H9 (cell line): ENCODE results near the gene TSGA10. TPM values are rescaled to one million over a fixed set of nuclear protein-coding genes. Genes with fewer than 3 reads are reported as not detected.
"Not testable (repeated sequence)": the region's sequence is repeated elsewhere in the genome, so short reads cannot be mapped to it uniquely, and the experiment has no call there.

Experiments
- DNase-seq: peaks from one replicate; pipeline ENCODE4 v3.0.0-alpha.2; 2017
- H2AFZ ChIP-seq: one replicate; pipeline ENCODE4 v1.6.1; 2013; ENCODE audit warnings: mild to moderate bottlenecking, low read length, control low read depth, moderate library complexity
- H2AK5ac ChIP-seq: 2 replicates; pipeline ENCODE4 v1.6.1; 2013; ENCODE audit warnings: low read length, control low read depth, mixed read lengths; ENCODE audit not compliant: insufficient read length
- H2BK120ac ChIP-seq: one replicate; pipeline ENCODE4 v1.6.1; 2013; ENCODE audit warnings: low read depth, mild to moderate bottlenecking, low read length, control low read depth, inconsistent platforms; ENCODE audit not compliant: poor library complexity, severe bottlenecking
- H2BK12ac ChIP-seq: 2 replicates; pipeline ENCODE4 v1.6.1; 2013; ENCODE audit warnings: low read length, control low read depth, mixed read lengths, low read depth; ENCODE audit not compliant: insufficient read length
- H2BK15ac ChIP-seq: 2 replicates; pipeline ENCODE4 v1.6.1; 2013; ENCODE audit warnings: low read depth, low read length, control low read depth
- H2BK20ac ChIP-seq: one replicate; pipeline ENCODE4 v1.6.1; 2013; ENCODE audit warnings: low read depth, mild to moderate bottlenecking, low read length, control low read depth, inconsistent platforms; ENCODE audit not compliant: poor library complexity, severe bottlenecking
- H2BK5ac ChIP-seq: 2 replicates; pipeline ENCODE4 v1.6.1; 2013; ENCODE audit warnings: low read length, control low read depth, mixed read lengths; ENCODE audit not compliant: insufficient read length
- H3K14ac ChIP-seq: 2 replicates; pipeline ENCODE4 v1.6.1; 2013; ENCODE audit warnings: low read length, control low read depth; ENCODE audit not compliant: insufficient read depth
- H3K18ac ChIP-seq: 2 replicates; pipeline ENCODE4 v1.6.1; 2013; ENCODE audit warnings: low read depth, mild to moderate bottlenecking, mixed read lengths, low read length, control low read depth; ENCODE audit not compliant: insufficient read length
- H3K23ac ChIP-seq: 2 replicates; pipeline ENCODE4 v1.6.1; 2013; ENCODE audit warnings: low read length, control low read depth, mixed read lengths, low read depth; ENCODE audit not compliant: insufficient read length
- H3K23me2 ChIP-seq: 2 replicates; pipeline ENCODE4 v1.6.1; 2013; ENCODE audit warnings: low read depth, mild to moderate bottlenecking, mixed read lengths, low read length, control low read depth; ENCODE audit not compliant: insufficient read length, poor library complexity, severe bottlenecking
- H3K27ac ChIP-seq: 2 replicates; pipeline ENCODE4 v1.5.1; 2013; ENCODE audit warnings: low read length, control low read depth, mixed read lengths, low read depth; ENCODE audit not compliant: insufficient read length
- H3K27me3 ChIP-seq: 2 replicates; pipeline ENCODE4 v1.6.1; 2013; ENCODE audit warnings: low read length, control low read depth, inconsistent platforms; ENCODE audit not compliant: insufficient read depth
- H3K4ac ChIP-seq: 2 replicates; pipeline ENCODE4 v1.6.1; 2013; ENCODE audit warnings: low read depth, mild to moderate bottlenecking, control low read depth, inconsistent platforms, low read length, moderate library complexity
- H3K4me1 ChIP-seq: 2 replicates; pipeline ENCODE4 v1.6.1; 2013; ENCODE audit warnings: low read length, control low read depth, inconsistent platforms; ENCODE audit not compliant: insufficient read depth
- H3K4me2 ChIP-seq: 2 replicates; pipeline ENCODE4 v1.6.1; 2013; ENCODE audit warnings: low read length, control low read depth, mixed read lengths; ENCODE audit not compliant: insufficient read length, insufficient read depth
- H3K56ac ChIP-seq: 2 replicates; pipeline ENCODE4 v1.6.1; 2013; ENCODE audit warnings: low read depth, mild to moderate bottlenecking, mixed read lengths, low read length, control low read depth; ENCODE audit not compliant: insufficient read length
- H3K79me1 ChIP-seq: 2 replicates; pipeline ENCODE4 v1.6.1; 2013; ENCODE audit warnings: low read depth, mild to moderate bottlenecking, moderate library complexity, low read length, control low read depth, inconsistent platforms; ENCODE audit not compliant: insufficient read depth, poor library complexity, severe bottlenecking
- H3K79me2 ChIP-seq: 2 replicates; pipeline ENCODE4 v1.6.1; 2013; ENCODE audit warnings: low read length, control low read depth, inconsistent platforms; ENCODE audit not compliant: insufficient read depth
- H3K9ac ChIP-seq: 2 replicates; pipeline ENCODE4 v1.6.1; 2013; ENCODE audit warnings: low read length, control low read depth, mixed read lengths; ENCODE audit not compliant: insufficient read length; ENCODE audit errors: extremely low read depth
- H3K9me3 ChIP-seq: one replicate; pipeline ENCODE4 v1.6.1; 2013; ENCODE audit warnings: low read depth, low read length, inconsistent platforms; ENCODE audit not compliant: control insufficient read depth
- H3T11ph ChIP-seq: one replicate; pipeline ENCODE4 v1.6.1; 2013; ENCODE audit warnings: mild to moderate bottlenecking, low read length, control low read depth, inconsistent platforms
- H4K20me1 ChIP-seq: one replicate; pipeline ENCODE4 v1.6.1; 2013; ENCODE audit not compliant: control insufficient read depth, insufficient read length, insufficient read depth
- H4K5ac ChIP-seq: 2 replicates; pipeline ENCODE4 v1.6.1; 2013; ENCODE audit warnings: low read depth, mild to moderate bottlenecking, mixed read lengths, low read length, control low read depth; ENCODE audit not compliant: insufficient read length
- H4K8ac ChIP-seq: replicated peaks from 2 replicates; pipeline ENCODE4 v1.6.1; 2013; ENCODE audit warnings: low read length, control low read depth, mixed read lengths, low read depth; ENCODE audit not compliant: insufficient read length
- H4K91ac ChIP-seq: 2 replicates; pipeline ENCODE4 v1.6.1; 2013; ENCODE audit warnings: low read depth, mild to moderate bottlenecking, moderate library complexity, mixed read lengths, low read length, control low read depth; ENCODE audit not compliant: insufficient read length
- H3K27ac Mint-ChIP-seq, 3 experiments: 2 replicates in 2 of 3; 3 replicates in 1 of 3; pipeline ENCODE4 v1.8.0; 2020 to 2021; ENCODE audit warnings: mixed read lengths in 3 of 3, mild to moderate bottlenecking in 1 of 3, moderate library complexity in 1 of 3
- H3K27me3 Mint-ChIP-seq: 2 replicates; pipeline ENCODE4 v1.8.0; 2021; ENCODE audit warnings: low read depth, mild to moderate bottlenecking, moderate library complexity, mixed read lengths
- H3K36me3 Mint-ChIP-seq, 3 experiments: 2 replicates in 2 of 3; 3 replicates in 1 of 3; pipeline ENCODE4 v1.8.0; 2020 to 2021; ENCODE audit warnings: low read depth in 3 of 3, mixed read lengths in 3 of 3; ENCODE audit not compliant: insufficient read depth in 1 of 3
- H3K4me1 Mint-ChIP-seq, 2 experiments: 2 replicates each; pipeline ENCODE4 v1.8.0; 2020; ENCODE audit warnings: mixed read lengths in 2 of 2
- H3K4me3 Mint-ChIP-seq, 2 experiments: 2 replicates in 1 of 2; 3 replicates in 1 of 2; pipeline ENCODE4 v1.8.0; 2020 to 2021; ENCODE audit warnings: mild to moderate bottlenecking in 2 of 2, mixed read lengths in 2 of 2, moderate library complexity in 1 of 2
- H3K9me3 Mint-ChIP-seq, 2 experiments: 2 replicates in 1 of 2; 3 replicates in 1 of 2; pipeline ENCODE4 v1.8.0; 2020; ENCODE audit warnings: mild to moderate bottlenecking in 2 of 2, mixed read lengths in 2 of 2, moderate library complexity in 1 of 2
- CTCF ChIP-seq: fragments of 200-600 bp; sonication (generic); conservative IDR thresholded peaks from 3 replicates; pipeline ENCODE4 v1.8.0; 2021; ENCODE audit warnings: antibody characterized with exemption, mild to moderate bottlenecking
- WGBS: extraction: QIAGEN DNeasy Blood & Tissue Kit; methylation state at CpG from one replicate; pipeline ENCODE4 v1.1.7; 2013; ENCODE audit warnings: missing lambda C conversion rate, low lambda C conversion rate, mixed read lengths; ENCODE audit not compliant: insufficient read length; ENCODE audit errors: extremely low coverage; 5-methylcytosine and 5-hydroxymethylcytosine counted together
- total RNA-seq: library from RNA; stranded (reverse); gene quantifications from 2 replicates; pipeline ENCODE4 v1.2.1, GENCODE V29; 2021

The TSGA10 gene
- total RNA-seq, 1 experiment from 2014 or later: 6.3 TPM

- H3K9me3 ChIP-seq: no peaks in the 10 kb centered on the region
- no peak overlapping the region for H3K4me3 Mint-ChIP-seq
- no peak overlapping the region for H3K56ac ChIP-seq
- no peak for DNase-seq
- no peak overlapping the region for H3K23ac ChIP-seq
- no peak overlapping the region for H3K27ac ChIP-seq
- peaks cover 47 to 58% of the 10 kb centered on the region in 2 experiments for H3K9me3 Mint-ChIP-seq
- no peak overlapping the region for H3K27ac Mint-ChIP-seq
- no peak overlapping the region for H4K8ac ChIP-seq
- H3K27me3 ChIP-seq: no peaks in the 10 kb centered on the region
- H2BK120ac ChIP-seq: no peak overlapping the region
- H4K5ac ChIP-seq: no peak overlapping the region
- peaks cover 8% of the 10 kb centered on the region for H3K27me3 Mint-ChIP-seq
- WGBS: no CpG with 5 or more reads among the region's 10 CpGs
- no peak overlapping the region for H3K4me2 ChIP-seq
- no peaks in the 10 kb centered on the region for H3K4me1 ChIP-seq
- no peak overlapping the region for H2BK5ac ChIP-seq
- no peaks in the 10 kb centered on the region for H3K4me1 Mint-ChIP-seq
- no peaks in the 10 kb centered on the region for H3K79me2 ChIP-seq
- H2BK20ac ChIP-seq: no peak overlapping the region
- no peaks in the 10 kb centered on the region for H3K23me2 ChIP-seq
- no peak overlapping the region for H3K14ac ChIP-seq
- H4K91ac ChIP-seq: no peak overlapping the region
- TF ChIP-seq CTCF: no peak
- H3K79me1 ChIP-seq: no peaks in the 10 kb centered on the region
- H3K18ac ChIP-seq: no peak overlapping the region
- H3K36me3 Mint-ChIP-seq: peaks cover 0 to 12% (median 0%) of the 10 kb centered on the region in 3 experiments; a peak in 3 of 7 replicates
- no peak overlapping the region for H2AFZ ChIP-seq
- no peak overlapping the region for H3K9ac ChIP-seq
- H4K20me1 ChIP-seq: no peaks in the 10 kb centered on the region
- H2BK12ac ChIP-seq: no peak overlapping the region
- H3K4ac ChIP-seq: no peak overlapping the region
- no peak overlapping the region for H3T11ph ChIP-seq
- no peak overlapping the region for H2BK15ac ChIP-seq
- no peak overlapping the region for H2AK5ac ChIP-seq
These were observed 154.0 kb downstream of the TSGA10 start for GRCh38 chr2:99000708-99001107.

GRCh38 chr2:98988695-98989094 is 166.0 kb downstream of the TSGA10 start:
- not testable (repeated sequence) for H3K27ac Mint-ChIP-seq, H3K4me1 ChIP-seq, H3K56ac ChIP-seq, H2BK12ac ChIP-seq, H3K79me1 ChIP-seq, H2AK5ac ChIP-seq, H3K4ac ChIP-seq, H4K5ac ChIP-seq, H3K4me2 ChIP-seq, H2AFZ ChIP-seq, H3K18ac ChIP-seq, H4K8ac ChIP-seq, H3K23ac ChIP-seq, H3K36me3 Mint-ChIP-seq, H4K91ac ChIP-seq, H3K14ac ChIP-seq, H3K27me3 ChIP-seq, H2BK5ac ChIP-seq, H3K9ac ChIP-seq, H3K79me2 ChIP-seq, H2BK15ac ChIP-seq, H3K23me2 ChIP-seq, H3K9me3 ChIP-seq, H2BK20ac ChIP-seq, H2BK120ac ChIP-seq, H3T11ph ChIP-seq, H4K20me1 ChIP-seq, DNase-seq, H3K4me3 Mint-ChIP-seq, H3K27ac ChIP-seq, H3K4me1 Mint-ChIP-seq
- H3K9me3 Mint-ChIP-seq: peaks cover 12 to 36% of the 10 kb centered on the region in 2 experiments
- H3K27me3 Mint-ChIP-seq: peaks cover 13% of the 10 kb centered on the region
- WGBS: no CpG with 5 or more reads among the region's 28 CpGs
